ENCODE data around the gene PGC.

PGC gene

DNA sequence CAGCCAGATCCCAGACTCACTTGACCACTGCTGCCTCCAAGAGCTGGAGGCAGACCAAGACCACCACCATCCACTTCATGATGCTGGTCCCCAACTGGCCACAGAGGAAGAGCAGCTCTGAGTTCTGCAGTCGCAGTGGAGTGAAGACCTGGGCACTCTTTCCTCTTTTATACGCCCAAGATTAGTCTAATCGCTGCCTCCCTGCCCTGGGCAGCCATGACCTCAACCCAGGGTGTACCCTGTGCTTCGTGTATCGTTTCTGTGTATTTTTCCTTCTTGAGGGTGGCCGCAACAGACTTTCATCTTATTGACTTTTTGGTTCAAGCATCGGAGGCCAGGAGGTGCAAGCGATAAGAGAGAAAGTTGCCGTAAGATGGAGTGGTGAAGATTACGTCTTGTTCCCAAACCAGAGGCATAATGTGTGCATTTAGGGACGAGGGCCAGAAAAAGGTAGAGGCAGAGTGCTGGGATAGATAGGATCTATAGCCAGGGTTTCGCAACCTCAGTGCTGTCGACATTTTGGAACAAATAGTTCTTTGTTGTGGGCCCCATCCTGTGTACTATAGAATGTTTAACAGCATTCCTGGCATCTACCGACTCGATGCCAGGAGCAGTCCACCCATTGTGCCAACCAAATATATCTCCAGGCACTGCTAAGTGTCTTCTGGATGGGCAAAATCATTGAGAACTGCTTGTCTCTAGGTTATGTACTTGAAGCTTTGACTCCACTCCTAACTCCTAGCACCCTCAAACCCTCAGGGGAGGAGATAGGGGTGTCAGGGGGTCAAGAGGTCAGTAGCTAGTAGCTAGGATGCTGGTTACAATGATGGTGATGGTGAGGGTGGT lies at the start of gene PGC:
TSS of gene PGC (minus strand) at position 142 of the 846 bp plus-strand sequence. CDS start at position 79, 63 bp downstream.
- no peak for TF ChIP-seq CTCF (IDR thresholded peaks at IDR 0.05; ENCODE audit: insufficient read depth, missing control alignments)
- no peak for FAIRE-seq

DNA sequence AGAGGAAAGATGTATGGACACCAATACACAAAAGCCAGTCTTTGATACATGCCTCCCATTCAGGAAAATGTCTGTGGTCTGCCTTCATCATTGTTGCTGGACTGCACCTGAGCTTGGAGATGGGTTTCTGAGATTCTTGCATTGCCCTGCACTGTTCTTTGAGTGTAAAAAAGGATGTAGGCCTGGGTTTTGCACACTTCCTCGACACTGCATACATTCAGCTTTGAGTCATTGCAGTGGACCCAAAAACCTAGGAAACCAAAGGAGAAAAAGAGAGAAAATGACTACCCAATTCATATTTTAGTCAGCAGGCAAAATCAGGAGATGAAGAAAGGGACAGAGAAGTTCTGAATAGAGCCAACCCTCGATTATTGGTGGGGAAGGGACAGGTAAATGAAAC lies 49.3 kb upstream of the PGC start:
- DNase-seq (ENCODE audit: insufficient read length, low spot score) (no peak), FAIRE-seq (no peak)
- TF ChIP-seq CTCF (IDR thresholded peaks at IDR 0.05; ENCODE audit: insufficient read depth, missing control alignments) = no peak

More for the DNA sequence above, at the start of gene PGC:
- DNase-seq (ENCODE audit: insufficient read length, low spot score) = no peak

DNA sequence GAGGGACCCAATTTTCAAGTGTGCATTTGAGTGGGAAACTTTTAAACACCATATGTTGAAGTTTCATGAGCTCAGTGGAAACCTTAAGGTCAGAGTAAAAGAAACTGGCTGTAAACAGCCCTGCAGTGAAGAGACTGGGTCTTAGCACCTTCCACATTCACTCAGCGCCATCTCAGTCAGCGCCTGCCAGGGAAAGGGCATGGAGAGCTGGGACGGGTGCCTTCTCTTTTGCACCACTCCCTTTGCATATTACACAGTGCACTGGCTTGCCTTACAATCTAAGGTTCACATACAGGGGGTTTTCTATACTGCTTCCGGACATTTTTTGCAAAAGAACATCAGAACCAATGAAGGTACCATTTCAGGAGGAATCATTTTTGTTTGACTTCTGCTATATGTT lies 44.8 kb upstream of the PGC start:
- no peak for TF ChIP-seq CTCF (IDR thresholded peaks at IDR 0.05; ENCODE audit: insufficient read depth, missing control alignments)
- DNase-seq (ENCODE audit: insufficient read length, low spot score) (no peak), FAIRE-seq (no peak)

GRCh38 chr6:41791305-41791704 lies 44.1 kb upstream of the PGC start:
- TF ChIP-seq CTCF (IDR thresholded peaks at IDR 0.05; ENCODE audit: insufficient read depth, missing control alignments) = no peak
- no peak for FAIRE-seq
- DNase-seq (ENCODE audit: insufficient read length, low spot score) = no peak

DNA sequence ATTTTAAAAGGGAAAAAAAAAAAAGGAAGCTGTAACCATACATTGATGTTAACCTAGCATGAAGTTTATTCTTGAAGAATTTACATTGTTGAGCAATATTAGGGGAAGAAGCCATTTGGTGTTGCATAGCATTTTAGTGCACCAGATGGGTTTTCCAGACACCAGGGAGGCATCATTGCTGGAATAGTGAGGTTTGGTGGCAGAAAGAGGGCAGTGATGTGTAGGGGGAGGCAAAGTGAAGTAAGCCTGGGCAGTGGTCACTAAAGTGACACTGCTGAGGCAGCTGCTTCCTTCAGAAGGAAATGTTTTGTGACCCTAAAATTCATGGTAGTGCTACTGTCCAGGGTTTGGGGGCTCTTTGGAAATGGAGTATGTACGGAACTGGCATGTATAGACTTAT lies 42.8 kb upstream of the PGC start:
- FAIRE-seq (no peak), DNase-seq (ENCODE audit: insufficient read length, low spot score) (no peak)

DNA sequence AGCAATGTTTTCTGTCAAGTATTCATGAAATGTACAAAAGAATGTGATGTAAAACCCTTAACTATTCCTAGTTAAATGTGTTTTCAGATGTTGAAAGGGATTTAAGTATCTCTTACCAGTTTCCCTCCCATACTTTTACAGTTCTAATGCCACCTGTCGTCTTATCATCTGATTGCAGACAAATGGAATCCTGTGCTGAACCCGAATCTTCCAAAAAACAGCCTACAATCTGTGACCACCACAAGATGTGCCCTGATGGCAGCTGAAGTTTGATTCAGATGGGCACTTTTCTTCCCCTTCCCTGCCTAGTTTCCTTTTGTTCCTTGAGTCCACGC lies 42.2 kb upstream of the PGC start:
- no peak for DNase-seq (ENCODE audit: insufficient read length, low spot score)
- no peak for FAIRE-seq
- no peak for TF ChIP-seq CTCF (IDR thresholded peaks at IDR 0.05; ENCODE audit: insufficient read depth, missing control alignments)

More for the DNA sequence above, 42.8 kb upstream of the PGC start:
- no peak for TF ChIP-seq CTCF (IDR thresholded peaks at IDR 0.05; ENCODE audit: insufficient read depth, missing control alignments)

DNA sequence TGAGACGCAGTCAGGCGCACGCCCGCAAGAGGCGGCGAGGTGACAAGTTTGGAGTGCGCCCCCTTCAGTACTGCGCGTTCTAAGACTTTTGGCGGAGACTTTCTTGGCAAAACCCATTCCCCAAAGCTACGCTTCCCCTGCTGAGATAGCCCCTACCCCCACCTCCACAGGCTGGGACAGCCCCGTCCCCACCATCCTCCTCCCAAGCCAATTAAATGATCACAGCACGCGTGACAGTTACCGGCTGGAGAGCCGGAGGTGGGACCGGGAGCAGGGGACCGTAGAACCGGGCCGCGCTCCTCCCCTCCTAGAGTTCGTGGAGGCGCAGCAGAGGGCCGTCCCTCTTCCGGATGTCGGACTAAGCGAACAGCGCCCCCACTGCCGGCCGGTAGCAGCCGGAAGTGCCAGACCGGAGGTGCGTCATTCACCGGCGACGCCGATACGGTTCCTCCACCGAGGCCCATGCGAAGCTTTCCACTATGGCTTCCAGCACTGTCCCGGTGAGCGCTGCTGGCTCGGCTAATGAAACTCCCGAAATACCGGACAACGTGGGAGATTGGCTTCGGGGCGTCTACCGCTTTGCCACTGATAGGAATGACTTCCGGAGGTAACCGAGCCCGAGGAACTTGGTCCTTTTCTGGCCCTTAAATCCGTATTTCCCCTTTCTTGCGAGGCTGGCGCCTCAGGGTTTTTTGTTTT lies 40.2 kb upstream of the PGC start, which contains the start of gene TOMM6:
TSS of gene TOMM6 (plus strand) at position 476 of the 699 bp plus-strand sequence. CDS start at position 480, 4 bp downstream.
- FAIRE-seq (no peak), DNase-seq (ENCODE audit: insufficient read length, low spot score) (no peak)
- TF ChIP-seq CTCF (IDR thresholded peaks at IDR 0.05; ENCODE audit: insufficient read depth, missing control alignments) = peak; percentile 70
